Limb (tissue), 2 donors: Measurements from ENCODE around the gene MAP3K14.
"Not testable (repeated sequence)": the region's sequence is repeated elsewhere in the genome, so short reads cannot be mapped to it uniquely, and the experiment has no call there.

Experiments used
- DNase-seq, 2 donors: peaks; one replicate each; pipeline ENCODE4 v3.0.0-alpha.2; 2016; ENCODE audit errors: extremely low spot score in 2 of 2

MAP3K14 gene

GRCh38 chr17:45261577-45262515 is 55.0 kb downstream of the MAP3K14 start, which contains the start of gene SPATA32:
SPATA32 (minus strand) TSS chr17:45262094; CDS start chr17:45262016, 78 bp downstream.
- DNase-seq = peak; percentile 18 to 73

DNA sequence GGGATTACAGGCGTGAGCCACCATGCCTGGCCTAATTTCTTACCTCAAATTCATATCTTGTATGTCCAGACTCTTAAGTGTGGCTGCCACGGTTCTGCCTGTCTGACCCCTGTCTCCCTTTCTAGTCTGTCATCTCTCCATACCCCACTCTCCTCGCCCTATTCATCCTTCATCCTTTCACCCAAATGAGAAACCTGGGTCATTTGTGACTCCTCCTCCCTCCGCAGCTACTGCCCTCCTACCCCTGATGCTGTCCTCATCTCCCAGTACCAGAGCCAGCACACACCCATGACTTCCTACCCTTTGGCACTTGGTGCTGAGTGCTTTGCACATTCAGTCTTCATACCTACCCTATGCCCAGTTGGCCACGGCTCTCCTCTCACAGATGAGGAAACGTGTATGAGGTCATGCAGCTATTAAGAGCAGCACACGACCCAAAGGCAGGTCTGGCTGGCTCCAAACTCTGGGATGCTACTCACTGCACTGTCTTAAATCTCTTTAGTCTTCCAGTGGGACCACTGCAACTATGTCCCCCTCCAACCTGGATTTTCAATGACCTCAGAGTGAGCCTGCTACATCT is 56.5 kb downstream of the MAP3K14 start:
- peak in 1 of 2 donors; percentile 14 for DNase-seq

- DNase-seq = no peak
Measured at GRCh38 chr17:45258981-45259380, 57.8 kb downstream of the MAP3K14 start.

DNA sequence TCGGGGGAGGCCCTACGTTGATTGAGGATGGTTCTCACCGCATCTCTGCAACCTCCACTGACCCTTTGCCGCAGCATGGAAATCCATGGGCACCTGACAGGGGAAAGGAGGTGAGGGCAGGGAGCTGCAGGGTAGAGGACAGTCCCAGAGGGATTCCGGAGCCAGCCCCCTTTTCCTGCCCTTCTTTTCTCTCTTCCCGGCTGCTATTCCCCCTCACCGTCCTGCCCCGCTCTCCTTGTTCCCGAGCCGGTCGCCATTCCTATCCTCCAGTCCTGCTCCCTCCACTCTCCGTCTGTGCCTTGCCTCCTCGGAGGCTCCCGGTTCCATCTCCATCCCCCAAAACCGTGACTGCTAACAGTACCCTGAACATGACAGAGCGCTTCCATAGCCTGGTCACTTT is 59.7 kb downstream of the MAP3K14 start:
- DNase-seq = no peak

- no peak for DNase-seq
Measured at GRCh38 chr17:45256114-45256966, 60.5 kb downstream of the MAP3K14 start.

GRCh38 chr17:45255358-45255757 is 61.5 kb downstream of the MAP3K14 start:
- no peak for DNase-seq

DNA sequence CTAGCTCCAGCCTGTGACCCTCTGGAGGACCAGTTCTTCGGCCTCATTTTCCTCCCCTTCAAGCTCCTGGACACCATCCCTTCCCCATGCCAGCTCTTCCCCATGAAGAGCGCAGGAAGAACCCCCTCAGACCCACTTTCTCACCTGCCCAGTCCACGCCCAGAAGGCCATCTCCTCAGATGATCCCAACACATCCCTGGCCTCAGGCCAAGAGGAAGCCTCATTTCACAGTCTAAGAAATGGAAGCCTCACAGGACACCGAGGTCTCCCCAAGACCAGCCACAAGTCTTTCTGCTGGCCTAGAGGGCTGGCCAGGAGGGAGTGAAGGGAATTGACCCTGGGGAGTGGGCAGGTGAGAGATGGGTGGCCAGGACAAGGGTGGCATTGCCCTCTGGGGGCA is 62.9 kb downstream of the MAP3K14 start:
- no peak for DNase-seq

- not testable (repeated sequence) for DNase-seq
Measured at GRCh38 chr17:45253237-45253636, 63.6 kb downstream of the MAP3K14 start.

GRCh38 chr17:45251931-45252330 is 64.9 kb downstream of the MAP3K14 start:
- DNase-seq = no peak

GRCh38 chr17:45248132-45248957 is 68.5 kb downstream of the MAP3K14 start:
- no peak for DNase-seq

GRCh38 chr17:45247429-45248131 is 69.2 kb downstream of the MAP3K14 start:
- DNase-seq = peak; percentile 25 to 84

DNA sequence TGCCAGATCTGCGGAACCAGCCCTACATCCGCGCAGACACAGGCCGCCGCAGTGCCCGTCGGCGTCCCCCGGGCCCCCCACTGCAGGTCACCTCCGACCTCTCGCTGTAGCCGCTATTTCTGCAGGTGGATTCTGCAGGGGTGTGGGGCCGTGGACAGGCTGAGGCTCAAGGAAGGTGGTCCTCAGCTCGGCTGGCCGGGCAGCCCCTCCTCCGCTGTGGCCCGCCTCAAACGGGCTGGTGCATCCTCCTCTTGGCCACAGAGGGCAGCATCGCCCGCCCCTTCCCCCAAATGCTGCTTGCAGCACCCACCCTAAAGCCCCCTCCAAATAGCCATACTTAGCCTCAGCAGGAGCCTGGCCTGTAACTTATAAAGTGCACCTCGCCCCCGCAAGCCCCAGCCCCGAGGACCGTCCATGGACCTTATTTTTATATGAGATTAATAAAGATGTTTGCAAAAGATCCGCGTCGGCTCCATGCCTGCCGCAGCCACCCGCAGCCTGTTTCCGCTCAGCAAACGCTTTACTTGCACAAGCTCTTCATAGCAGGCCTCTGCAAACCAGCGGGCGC is 69.9 kb downstream of the MAP3K14 start:
- peak in 1 of 2 donors; percentile 75 for DNase-seq

DNA sequence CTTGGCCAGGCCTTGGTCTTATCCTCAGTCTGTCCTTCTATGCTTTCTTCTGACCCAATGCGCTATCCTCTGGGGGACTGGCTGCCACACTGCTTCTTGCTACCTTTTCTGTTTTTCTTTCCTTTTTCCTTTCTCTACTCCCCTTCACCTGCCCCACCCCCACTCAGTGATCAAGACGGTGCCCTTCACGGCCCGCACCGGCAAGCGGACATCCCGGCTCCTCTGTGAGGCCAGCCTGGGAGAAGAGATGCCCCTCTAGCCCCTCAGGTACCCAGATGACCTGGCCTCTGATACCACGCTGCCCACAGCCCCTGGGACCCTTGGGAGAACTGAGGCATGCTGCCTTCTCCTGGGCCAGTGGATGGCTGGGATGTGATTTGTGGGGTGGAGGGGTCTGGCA is 70.5 kb downstream of the MAP3K14 start:
- DNase-seq = no peak

DNA sequence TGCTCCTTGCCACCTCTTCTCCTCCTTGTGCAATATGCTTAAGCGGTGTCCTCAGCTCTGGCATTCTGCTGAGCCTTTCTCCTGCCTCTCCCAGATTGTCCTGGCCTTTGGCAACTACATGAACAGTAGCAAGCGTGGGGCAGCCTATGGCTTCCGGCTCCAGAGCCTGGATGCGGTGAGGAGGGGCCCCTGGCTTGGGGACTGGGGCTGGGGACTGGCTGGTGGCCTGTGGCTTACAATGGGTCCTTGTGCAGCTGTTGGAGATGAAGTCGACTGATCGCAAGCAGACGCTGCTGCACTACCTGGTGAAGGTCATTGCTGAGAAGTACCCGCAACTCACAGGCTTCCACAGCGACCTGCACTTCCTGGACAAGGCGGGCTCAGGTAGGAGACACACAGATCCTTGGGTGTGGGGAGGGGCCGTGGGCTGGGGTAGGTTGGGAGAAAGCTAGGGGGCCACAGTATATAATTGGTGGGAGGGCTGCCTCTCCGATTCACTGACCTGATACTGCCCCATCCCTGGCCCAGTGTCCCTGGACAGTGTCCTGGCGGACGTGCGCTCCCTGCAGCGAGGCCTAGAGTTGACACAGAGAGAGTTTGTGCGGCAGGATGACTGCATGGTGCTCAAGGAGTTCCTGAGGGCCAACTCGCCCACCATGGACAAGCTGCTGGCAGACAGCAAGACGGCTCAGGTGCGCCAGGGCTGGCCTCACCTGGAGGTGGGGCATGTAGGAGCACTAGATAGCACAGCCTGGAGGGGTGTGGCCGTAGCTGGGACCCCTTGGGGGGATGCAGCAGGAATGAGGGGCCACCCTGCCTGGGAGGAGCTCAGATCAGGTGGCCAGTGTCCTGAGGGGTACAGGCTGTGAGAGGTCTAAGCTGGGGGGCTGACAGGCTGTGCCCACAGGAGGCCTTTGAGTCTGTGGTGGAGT is 71.8 kb downstream of the MAP3K14 start:
- no peak for DNase-seq

DNA sequence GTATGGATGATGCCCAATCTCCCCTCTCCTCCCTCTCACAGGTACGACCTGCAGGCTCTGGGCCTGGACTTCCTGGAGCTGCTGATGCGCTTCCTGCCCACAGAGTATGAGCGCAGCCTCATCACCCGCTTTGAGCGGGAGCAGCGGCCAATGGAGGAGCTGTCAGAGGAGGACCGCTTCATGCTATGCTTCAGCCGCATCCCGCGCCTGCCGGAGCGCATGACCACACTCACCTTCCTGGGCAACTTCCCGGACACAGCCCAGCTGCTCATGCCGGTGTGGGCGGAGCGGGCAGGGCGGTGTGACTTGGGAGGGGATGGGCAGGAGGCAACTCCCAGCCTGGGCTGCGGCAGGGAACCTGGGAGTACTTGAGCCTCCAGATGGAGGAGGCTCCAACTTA is 73.1 kb downstream of the MAP3K14 start:
- DNase-seq = no peak

GRCh38 chr17:45242029-45242414 is 74.8 kb downstream of the MAP3K14 start:
- no peak for DNase-seq

DNA sequence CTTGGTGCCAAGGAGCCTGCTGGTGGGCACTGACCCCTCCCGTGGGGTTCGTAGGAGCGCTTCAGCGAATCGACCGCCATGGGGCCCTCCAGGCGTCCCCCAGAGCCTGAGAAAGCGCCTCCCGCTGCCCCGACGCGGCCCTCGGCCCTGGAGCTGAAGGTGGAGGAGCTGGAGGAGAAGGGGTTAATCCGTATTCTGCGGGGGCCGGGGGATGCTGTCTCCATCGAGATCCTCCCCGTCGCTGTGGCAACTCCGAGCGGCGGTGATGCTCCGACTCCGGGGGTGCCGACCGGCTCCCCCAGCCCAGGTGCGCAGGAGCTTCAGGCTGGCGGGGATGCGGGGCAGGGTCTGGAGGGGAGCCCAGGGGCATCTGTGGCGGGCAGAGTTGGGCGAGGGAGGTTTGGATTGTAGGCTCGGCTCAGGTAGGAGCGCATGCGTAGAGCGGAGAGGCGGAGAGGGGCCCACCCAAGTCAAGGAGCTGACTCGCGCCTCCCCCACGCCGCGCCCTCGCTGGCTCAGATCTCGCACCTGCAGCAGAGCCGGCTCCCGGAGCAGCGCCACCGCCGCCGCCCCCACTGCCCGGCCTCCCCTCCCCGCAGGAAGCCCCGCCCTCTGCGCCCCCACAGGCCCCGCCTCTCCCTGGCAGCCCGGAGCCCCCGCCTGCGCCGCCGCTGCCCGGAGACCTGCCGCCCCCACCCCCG is 75.3 kb downstream of the MAP3K14 start:
- peak in 1 of 2 donors; percentile 81 for DNase-seq

- peak in 1 of 2 donors; percentile 44 for DNase-seq
Measured at GRCh38 chr17:45240905-45241327, 75.9 kb downstream of the MAP3K14 start.
